Right atrium auricular region (tissue), 2 donors: ENCODE data around the gene CUL4A. TPM values are rescaled to one million over a fixed set of nuclear protein-coding genes. Genes with fewer than 3 reads are reported as not detected.

Experiments used
- microRNA-seq, 2 donors: library from miRNA; unstranded; fragments of <30 nt; microRNA quantifications; one replicate each; pipeline ENCODE4, GENCODE V29; 2016 to 2017; ENCODE audit warnings: borderline number of aligned reads in 2 of 2, borderline replicate concordance in 1 of 2
- total RNA-seq, 2 donors: library from RNA; depleted of rRNA; stranded (reverse); fragments of >200 nt; gene quantifications; one replicate each; pipeline ENCODE4 v1.1.0, GENCODE V29; 2016

The CUL4A gene
- total RNA-seq, 2 donors from 2014 or later, result 76.5 to 435 TPM

Small RNAs within 50 kb of the gene (microRNA-seq; reads per million reads assigned to microRNA genes)
- 0 reads per million in 2 donors for gene MIR8075

Other genes with a start within 250 kb of the CUL4A start
- gene MCF2L, start 240.4 kb upstream of the CUL4A start, total RNA-seq, result 10 to 100 TPM; 17.1 to 21.6 TPM
- gene F7, start 103.8 kb upstream of the CUL4A start, total RNA-seq, result under 1 TPM in 1 of 2 donors, not detected in 1; 0.20 TPM
- 10 to 100 TPM; 21.9 to 27.5 TPM for gene F10, start 86.8 kb upstream of the CUL4A start, total RNA-seq
- gene PROZ, start 51.0 kb upstream of the CUL4A start, total RNA-seq, result not detected
- gene PCID2, start 944 bp upstream of the CUL4A start, total RNA-seq, result 10 to 100 TPM; 34.8 to 44.4 TPM
- gene LAMP1, start 87.6 kb downstream of the CUL4A start, total RNA-seq, result 10 to 100 TPM; 70.0 to 73.7 TPM
- 1 to 10 TPM in 1 of 2 donors, under 1 TPM in 1; 0.48 to 2.4 TPM for gene GRTP1, start 154.5 kb downstream of the CUL4A start, total RNA-seq
- gene ADPRHL1, start 243.9 kb downstream of the CUL4A start, total RNA-seq, result 100 to 1,000 TPM; 222 to 329 TPM